SKM-1 treated with dmso at 0.1 percent for 144 hours (cell line): Measurements from ENCODE around the gene FCHO1.

Source experiments
- DNase-seq: peaks from one replicate; lab custom pipeline; 2025; ENCODE audit not compliant: unreplicated experiment; lab: John Stamatoyannopoulos, UW

The FCHO1 gene

GRCh38 chr19:17824339-17824738, 73.1 kb downstream of the FCHO1 start:
- no peak for DNase-seq

- no peak for DNase-seq
These were observed 75.3 kb downstream of the FCHO1 start for GRCh38 chr19:17826508-17827056.

GRCh38 chr19:17829855-17830566, 78.7 kb downstream of the FCHO1 start:
- DNase-seq, result no peak

- DNase-seq, result no peak
These were observed 79.5 kb downstream of the FCHO1 start for GRCh38 chr19:17830567-17831418.

- no peak for DNase-seq
These were observed 80.2 kb downstream of the FCHO1 start for GRCh38 chr19:17831419-17831888.

GRCh38 chr19:17832443-17833208, 81.3 kb downstream of the FCHO1 start:
- no peak for DNase-seq

- DNase-seq, result no peak
These were observed 83.3 kb downstream of the FCHO1 start for GRCh38 chr19:17834350-17835181.

GRCh38 chr19:17835182-17836006, 84.1 kb downstream of the FCHO1 start:
- DNase-seq, result no peak

GRCh38 chr19:17836530-17836929, 85.3 kb downstream of the FCHO1 start:
- DNase-seq, result no peak

- no peak for DNase-seq
These were observed 86.7 kb downstream of the FCHO1 start for GRCh38 chr19:17837972-17838371.
